Lung (tissue), 12 donors: Measurements from ENCODE around the gene CD63. TPM values are rescaled to one million over a fixed set of nuclear protein-coding genes. Genes with fewer than 3 reads are reported as not detected.

ENCODE experiments used
- ATAC-seq: fragments of 200-7000 bp; cut with Tn5 transposase; one replicate; pipeline ENCODE4 v1.9.1; 2020; ENCODE audit warnings: moderate number of reproducible peaks; ENCODE audit not compliant: insufficient read depth, low FRiP score
- DNase-seq, 3 donors: peaks; one replicate each; pipeline ENCODE4 v3.0.0-alpha.2; 2013 to 2017
- H3K27ac ChIP-seq, 2 donors: one replicate each; pipeline ENCODE4 v1.5.1; 2013; ENCODE audit warnings: mild to moderate bottlenecking in 2 of 2, moderate library complexity in 2 of 2, control low read depth in 1 of 2, inconsistent platforms in 1 of 2, low read depth in 1 of 2, low read length in 1 of 2
- H3K27me3 ChIP-seq, 3 donors: one replicate each; pipeline ENCODE4 v1.5.1; 2013; ENCODE audit warnings: low read length in 2 of 3; ENCODE audit not compliant: control insufficient read depth in 3 of 3, insufficient read depth in 3 of 3
- H3K36me3 ChIP-seq, 4 donors: one replicate each; pipeline ENCODE4 v1.5.1; 2013; ENCODE audit warnings: low read length in 4 of 4, mild to moderate bottlenecking in 1 of 4, moderate library complexity in 1 of 4; ENCODE audit not compliant: control insufficient read depth in 4 of 4, insufficient read depth in 4 of 4
- H3K4me1 ChIP-seq, 5 donors: one replicate each; pipeline ENCODE4 v1.5.1; 2013; ENCODE audit warnings: low read length in 5 of 5, mild to moderate bottlenecking in 2 of 5, moderate library complexity in 1 of 5; ENCODE audit not compliant: control insufficient read depth in 5 of 5, insufficient read depth in 5 of 5
- H3K4me3 ChIP-seq: one replicate; pipeline ENCODE4 v1.5.1; 2013; ENCODE audit warnings: mild to moderate bottlenecking, control low read depth, moderate library complexity
- H3K9ac ChIP-seq, 2 donors: one replicate each; pipeline ENCODE4 v1.5.1; 2013; ENCODE audit warnings: low read length in 2 of 2, control low read depth in 1 of 2; ENCODE audit not compliant: insufficient read depth in 1 of 2
- H3K9me3 ChIP-seq, 4 donors: one replicate each; pipeline ENCODE4 v1.5.1; 2013; ENCODE audit warnings: low read length in 3 of 4, mild to moderate bottlenecking in 1 of 4, moderate library complexity in 1 of 4; ENCODE audit not compliant: control insufficient read depth in 4 of 4, insufficient read depth in 3 of 4
- WGBS, 2 donors: extraction: QIAGEN DNeasy Blood & Tissue Kit; methylation state at CpG; one replicate each; pipeline ENCODE4 v1.1.7; 2013; 5-methylcytosine and 5-hydroxymethylcytosine counted together
- polyA plus RNA-seq, 2 donors: library from polyadenylated mRNA; stranded (reverse); fragments of 200-250 nt; gene quantifications; one replicate each; pipeline ENCODE4 v1.2.1, GENCODE V29; 2013
- total RNA-seq, 2 donors: library from RNA; depleted of rRNA in 1 of 2; stranded (reverse); fragments of >200 nt in 1 of 2; gene quantifications; one replicate each; pipeline ENCODE4 v1.2.1, GENCODE V29; 2014 to 2021
- TF ChIP-seq, protein P1 (sequence below): IDR thresholded peaks from 2 replicates; pipeline ENCODE4 v1.5.1; 2012; ENCODE audit warnings: mild to moderate bottlenecking; ENCODE audit errors: control extremely low read depth, extremely low read depth
- donor health status: control.
- donor health status: control.
- donor health status: Bipolar disorder and iron deficiency.
- donor health status: healthy.
- donor health status: DM: yes; HTN: yes; CAD: no.

The CD63 gene
- total and polyA plus RNA-seq, 4 donors, result 516 to 2,824 (median 1,627) TPM

DNA sequence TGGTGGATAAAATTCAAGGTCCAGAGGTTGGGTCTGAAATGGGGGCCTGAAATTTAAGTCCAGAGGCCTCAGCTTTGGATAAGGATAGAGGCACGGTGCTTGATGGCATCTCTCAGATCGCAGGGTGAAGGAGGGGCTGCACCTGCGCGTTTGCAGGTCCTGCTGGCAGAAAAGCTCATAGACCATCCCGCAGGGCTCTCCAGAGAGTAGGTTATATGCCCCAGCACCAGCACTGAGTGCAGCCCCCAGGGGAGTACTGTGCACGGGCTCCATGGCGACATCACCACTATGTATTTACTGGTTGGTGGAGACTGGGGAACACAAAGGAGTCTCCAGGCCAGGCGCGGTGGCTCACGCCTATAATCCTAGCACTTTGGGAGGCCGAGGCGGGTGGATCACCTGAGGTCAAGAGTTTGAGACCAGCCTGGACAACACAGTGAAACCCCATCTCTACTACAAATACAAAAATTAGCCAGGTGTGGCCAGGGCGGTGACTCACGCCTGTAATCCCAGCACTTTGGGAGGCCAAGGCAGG is 4.3 kb upstream of the CD63 start:
- no peak overlapping the region for H3K9ac ChIP-seq
- H3K4me1 ChIP-seq, result peaks cover 0 to 30% (median 5%) of the 10 kb centered on the region in 5 donors
- no peak overlapping the region for H3K27ac ChIP-seq
- H3K4me3 ChIP-seq, result no peak overlapping the region
- H3K36me3 ChIP-seq, result no peaks in the 10 kb centered on the region
- DNase-seq (no peak), ATAC-seq (no peak)
- WGBS, 2 donors, result 92 to 95% methylated on average over 14 of the region's 14 CpGs
- no peaks in the 10 kb centered on the region for H3K9me3 ChIP-seq
- TF ChIP-seq, protein P1, sequence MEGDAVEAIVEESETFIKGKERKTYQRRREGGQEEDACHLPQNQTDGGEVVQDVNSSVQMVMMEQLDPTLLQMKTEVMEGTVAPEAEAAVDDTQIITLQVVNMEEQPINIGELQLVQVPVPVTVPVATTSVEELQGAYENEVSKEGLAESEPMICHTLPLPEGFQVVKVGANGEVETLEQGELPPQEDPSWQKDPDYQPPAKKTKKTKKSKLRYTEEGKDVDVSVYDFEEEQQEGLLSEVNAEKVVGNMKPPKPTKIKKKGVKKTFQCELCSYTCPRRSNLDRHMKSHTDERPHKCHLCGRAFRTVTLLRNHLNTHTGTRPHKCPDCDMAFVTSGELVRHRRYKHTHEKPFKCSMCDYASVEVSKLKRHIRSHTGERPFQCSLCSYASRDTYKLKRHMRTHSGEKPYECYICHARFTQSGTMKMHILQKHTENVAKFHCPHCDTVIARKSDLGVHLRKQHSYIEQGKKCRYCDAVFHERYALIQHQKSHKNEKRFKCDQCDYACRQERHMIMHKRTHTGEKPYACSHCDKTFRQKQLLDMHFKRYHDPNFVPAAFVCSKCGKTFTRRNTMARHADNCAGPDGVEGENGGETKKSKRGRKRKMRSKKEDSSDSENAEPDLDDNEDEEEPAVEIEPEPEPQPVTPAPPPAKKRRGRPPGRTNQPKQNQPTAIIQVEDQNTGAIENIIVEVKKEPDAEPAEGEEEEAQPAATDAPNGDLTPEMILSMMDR, result no peak
- no peaks in the 10 kb centered on the region for H3K27me3 ChIP-seq

DNA sequence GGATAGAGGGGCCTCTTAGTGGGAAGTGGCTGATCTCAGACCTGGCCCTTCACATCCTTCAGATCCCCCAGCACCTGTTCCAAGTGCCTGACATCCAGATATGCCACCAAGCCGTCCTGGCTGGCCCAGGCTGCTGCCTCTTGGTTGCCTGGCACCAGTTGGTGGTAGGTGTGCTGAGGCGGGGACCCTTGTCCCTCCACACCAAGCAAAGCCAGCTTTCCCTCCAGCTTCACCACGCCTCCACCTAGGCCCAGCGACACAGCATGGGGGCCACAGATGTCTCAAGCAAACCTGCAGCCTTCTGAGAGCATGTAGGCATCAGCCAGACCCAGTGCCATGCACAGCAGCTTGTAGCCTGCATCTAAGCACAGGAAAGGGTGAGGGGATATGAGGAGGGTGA is 3.5 kb upstream of the CD63 start:
- Histone ChIP-seq H3K9me3 (no peaks in the 10 kb centered on the region), H3K27me3 (no peaks in the 10 kb centered on the region), H3K27ac (no peak overlapping the region), H3K4me1 (peaks cover 0 to 29% (median 5%) of the 10 kb centered on the region in 5 donors), H3K9ac (no peak overlapping the region), H3K36me3 (peaks cover 0 to 3% (median 0%) of the 10 kb centered on the region in 4 donors), H3K4me3 (no peak overlapping the region)
- DNase-seq (no peak), ATAC-seq (no peak)
- WGBS, 2 donors, result 82 to 88% methylated on average over 4 of the region's 4 CpGs
- TF ChIP-seq, protein P1, result no peak

GRCh38 chr12:55729819-55730818 is 1.3 kb upstream of the CD63 start:
- H3K27me3 ChIP-seq, result no peaks in the 10 kb centered on the region
- 3 to 4% methylated on average over 19 of the region's 19 CpGs for WGBS, 2 donors
- no peaks in the 10 kb centered on the region for H3K9me3 ChIP-seq
- peak overlapping the region in 1 of 2 donors; percentile 44 for H3K9ac ChIP-seq
- DNase-seq (peak; percentile 61 to 76 (median 74)), ATAC-seq (peak; percentile 12)
- H3K4me1 ChIP-seq, result peaks cover 0 to 28% (median 10%) of the 10 kb centered on the region in 5 donors
- TF ChIP-seq, protein P1, result no peak
- H3K36me3 ChIP-seq, result peaks cover 5 to 21% (median 16%) of the 10 kb centered on the region in 4 donors
- peak overlapping the region; percentile 51 for H3K4me3 ChIP-seq
- H3K27ac ChIP-seq, result peak overlapping the region; percentile 98
